Hindlimb muscle (tissue), 1 donor: ENCODE data around the gene LPAR6. TPM values are rescaled to one million over a fixed set of nuclear protein-coding genes. Genes with fewer than 3 reads are reported as not detected.

Experiments
- DNase-seq: peaks from one replicate; pipeline ENCODE4 v3.0.0-alpha.2; 2013
- polyA plus RNA-seq: library from polyadenylated mRNA; unstranded; fragments of 120-200 nt; gene quantifications from one replicate; pipeline ENCODE4 v1.2.1, GENCODE V29; 2013; ENCODE audit not compliant: insufficient read length

The LPAR6 gene
- polyA plus RNA-seq, 1 donor: 19.0 TPM

DNA sequence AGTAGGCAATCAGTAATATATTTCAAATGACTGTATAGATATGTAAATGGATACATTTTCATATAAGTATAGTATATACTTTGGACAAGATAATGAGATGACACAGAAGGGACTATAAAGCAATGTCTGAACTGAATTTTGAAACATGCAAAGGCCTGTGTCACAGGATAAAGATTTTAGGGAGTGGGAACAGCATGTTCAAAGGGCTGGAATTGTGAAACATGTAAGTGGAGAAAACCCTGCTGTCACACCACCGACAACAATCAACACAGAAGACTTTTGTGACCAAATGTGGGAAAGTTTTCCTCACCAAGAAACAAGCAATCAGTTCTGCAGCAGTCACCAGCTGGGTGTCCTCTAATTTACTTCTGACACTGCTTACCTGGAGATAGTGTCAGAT, 42.9 kb downstream of the LPAR6 start:
- no peak for DNase-seq

Other genes with a start within 250 kb of the LPAR6 start
- 329 TPM for gene ITM2B, start 179.9 kb downstream of the LPAR6 start, polyA plus RNA-seq
- 64.1 TPM for gene RB1, start 109.4 kb downstream of the LPAR6 start, polyA plus RNA-seq
- gene RCBTB2, start 120.0 kb upstream of the LPAR6 start, polyA plus RNA-seq: 21.6 TPM
- 0.12 TPM for gene CYSLTR2, start 240.8 kb upstream of the LPAR6 start, polyA plus RNA-seq